GM19099 (cell line): Measurements from ENCODE around the gene TARBP2.

ENCODE experiments used
- POLR2A ChIP-seq: IDR thresholded peaks from 3 replicates; pipeline ENCODE4 v1.6.1; 2011; ENCODE audit warnings: low read depth; ENCODE audit not compliant: insufficient read length; ENCODE audit errors: extremely low read depth

Gene TARBP2

GRCh38 chr12:53467082-53467481 lies 34.0 kb upstream of the TARBP2 start:
- no peak for TF ChIP-seq POLR2A

GRCh38 chr12:53467880-53468279 lies 33.2 kb upstream of the TARBP2 start:
- TF ChIP-seq POLR2A: no peak

- no peak for TF ChIP-seq POLR2A
Measured at GRCh38 chr12:53468282-53468681, 32.8 kb upstream of the TARBP2 start.

GRCh38 chr12:53472056-53472582 lies 29.0 kb upstream of the TARBP2 start:
- no peak for TF ChIP-seq POLR2A

- no peak for TF ChIP-seq POLR2A
Measured at GRCh38 chr12:53474077-53474476, 27.0 kb upstream of the TARBP2 start.

- TF ChIP-seq POLR2A: no peak
Measured at GRCh38 chr12:53474819-53475218, 26.3 kb upstream of the TARBP2 start.

GRCh38 chr12:53476769-53477209 lies 24.3 kb upstream of the TARBP2 start:
- peak; percentile 29 for TF ChIP-seq POLR2A

GRCh38 chr12:53478865-53479264 lies 22.2 kb upstream of the TARBP2 start:
- TF ChIP-seq POLR2A: peak; percentile 7

GRCh38 chr12:53479331-53479730 lies 21.8 kb upstream of the TARBP2 start:
- peak; percentile 6 for TF ChIP-seq POLR2A

- no peak for TF ChIP-seq POLR2A
Measured at GRCh38 chr12:53480491-53481442, 20.3 kb upstream of the TARBP2 start.

GRCh38 chr12:53481939-53482586 lies 19.0 kb upstream of the TARBP2 start:
- no peak for TF ChIP-seq POLR2A

- TF ChIP-seq POLR2A: peak; percentile 14
Measured at GRCh38 chr12:53482626-53483168, 18.4 kb upstream of the TARBP2 start.

- TF ChIP-seq POLR2A: no peak
Measured at GRCh38 chr12:53483225-53483978, 17.7 kb upstream of the TARBP2 start.

- no peak for TF ChIP-seq POLR2A
Measured at GRCh38 chr12:53483979-53484377, 17.1 kb upstream of the TARBP2 start.
